ENCODE data around the gene RPL37. TPM values are rescaled to one million over a fixed set of nuclear protein-coding genes. Genes with fewer than 3 reads are reported as not detected.
"Not testable (repeated sequence)": the region's sequence is repeated elsewhere in the genome, so short reads cannot be mapped to it uniquely, and the experiment has no call there.

The RPL37 gene
- total RNA-seq, 1 donor from 2014 or later: 1,420 TPM

DNA sequence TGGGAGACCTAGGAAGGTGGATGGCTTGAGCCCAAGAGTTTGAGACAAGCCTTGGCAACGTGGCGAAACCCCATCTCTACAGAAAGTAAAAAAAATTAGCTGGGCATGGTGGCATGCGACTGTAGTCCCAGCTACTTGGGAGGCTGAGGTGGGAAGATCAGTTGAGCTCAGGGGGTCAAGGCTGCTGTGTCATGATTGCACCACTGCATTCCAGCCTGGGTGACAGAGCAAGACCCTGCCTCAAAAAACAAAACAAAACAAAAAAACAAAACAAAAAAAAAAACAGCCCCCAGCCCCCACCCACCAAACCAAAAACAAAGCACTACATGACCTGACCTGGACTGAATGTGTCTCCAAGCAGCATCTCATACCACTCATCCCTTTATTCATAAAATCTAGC lies 40.9 kb upstream of the RPL37 start:
- TF ChIP-seq, protein P1, sequence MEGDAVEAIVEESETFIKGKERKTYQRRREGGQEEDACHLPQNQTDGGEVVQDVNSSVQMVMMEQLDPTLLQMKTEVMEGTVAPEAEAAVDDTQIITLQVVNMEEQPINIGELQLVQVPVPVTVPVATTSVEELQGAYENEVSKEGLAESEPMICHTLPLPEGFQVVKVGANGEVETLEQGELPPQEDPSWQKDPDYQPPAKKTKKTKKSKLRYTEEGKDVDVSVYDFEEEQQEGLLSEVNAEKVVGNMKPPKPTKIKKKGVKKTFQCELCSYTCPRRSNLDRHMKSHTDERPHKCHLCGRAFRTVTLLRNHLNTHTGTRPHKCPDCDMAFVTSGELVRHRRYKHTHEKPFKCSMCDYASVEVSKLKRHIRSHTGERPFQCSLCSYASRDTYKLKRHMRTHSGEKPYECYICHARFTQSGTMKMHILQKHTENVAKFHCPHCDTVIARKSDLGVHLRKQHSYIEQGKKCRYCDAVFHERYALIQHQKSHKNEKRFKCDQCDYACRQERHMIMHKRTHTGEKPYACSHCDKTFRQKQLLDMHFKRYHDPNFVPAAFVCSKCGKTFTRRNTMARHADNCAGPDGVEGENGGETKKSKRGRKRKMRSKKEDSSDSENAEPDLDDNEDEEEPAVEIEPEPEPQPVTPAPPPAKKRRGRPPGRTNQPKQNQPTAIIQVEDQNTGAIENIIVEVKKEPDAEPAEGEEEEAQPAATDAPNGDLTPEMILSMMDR (IDR thresholded peaks at IDR 0.05; ENCODE audit: unreplicated experiment): no peak
- no peak overlapping the region for H3K27ac Mint-ChIP-seq
- H3K36me3 Mint-ChIP-seq: no peaks in the 10 kb centered on the region
- no peaks in the 10 kb centered on the region for H3K4me1 Mint-ChIP-seq
- no peak overlapping the region for H3K4me3 Mint-ChIP-seq
- no peaks in the 10 kb centered on the region for H3K27me3 Mint-ChIP-seq (ENCODE audit: low read depth)
- peaks cover 10% of the 10 kb centered on the region for H3K9me3 Mint-ChIP-seq
- no peak for DNase-seq (ENCODE audit: low spot score in 2 of 2, unreplicated experiment in 2 of 2)

DNA sequence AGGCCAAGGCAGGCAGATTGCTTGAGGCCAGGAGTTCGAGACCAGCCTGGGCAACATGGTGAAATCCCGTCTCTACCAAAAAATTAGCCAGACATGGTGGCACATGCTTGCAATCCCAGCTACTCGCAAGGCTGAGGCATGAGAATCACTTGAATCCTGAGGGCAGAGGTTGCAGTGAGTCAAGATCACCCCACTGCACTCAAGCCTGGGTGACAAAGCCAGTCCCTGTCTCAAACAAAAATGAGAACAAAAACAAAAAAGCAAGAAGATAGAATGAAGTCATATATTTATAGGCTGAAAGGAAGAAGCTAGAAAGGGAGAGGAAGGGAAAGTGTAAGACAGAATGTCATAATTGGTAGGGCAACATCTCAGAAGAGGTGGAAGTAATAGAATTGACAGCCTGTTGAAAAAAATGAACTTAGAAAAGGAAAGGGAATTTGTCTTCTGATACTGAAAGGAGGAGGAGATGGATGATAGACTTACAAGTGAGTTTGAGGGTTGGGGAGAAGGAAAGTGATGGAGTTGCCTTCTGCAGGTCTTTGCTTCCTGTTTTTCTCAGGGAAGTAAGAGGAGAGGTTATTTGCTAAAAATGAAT lies 38.4 kb upstream of the RPL37 start:
- no peaks in the 10 kb centered on the region for H3K27me3 Mint-ChIP-seq (ENCODE audit: low read depth)
- no peaks in the 10 kb centered on the region for H3K4me1 Mint-ChIP-seq
- DNase-seq (ENCODE audit: low spot score in 2 of 2, unreplicated experiment in 2 of 2): no peak
- H3K36me3 Mint-ChIP-seq: no peaks in the 10 kb centered on the region
- peaks cover 10% of the 10 kb centered on the region for H3K9me3 Mint-ChIP-seq
- TF ChIP-seq, protein P1 (IDR thresholded peaks at IDR 0.05; ENCODE audit: unreplicated experiment): no peak
- H3K27ac Mint-ChIP-seq: no peak overlapping the region
- H3K4me3 Mint-ChIP-seq: no peak overlapping the region

DNA sequence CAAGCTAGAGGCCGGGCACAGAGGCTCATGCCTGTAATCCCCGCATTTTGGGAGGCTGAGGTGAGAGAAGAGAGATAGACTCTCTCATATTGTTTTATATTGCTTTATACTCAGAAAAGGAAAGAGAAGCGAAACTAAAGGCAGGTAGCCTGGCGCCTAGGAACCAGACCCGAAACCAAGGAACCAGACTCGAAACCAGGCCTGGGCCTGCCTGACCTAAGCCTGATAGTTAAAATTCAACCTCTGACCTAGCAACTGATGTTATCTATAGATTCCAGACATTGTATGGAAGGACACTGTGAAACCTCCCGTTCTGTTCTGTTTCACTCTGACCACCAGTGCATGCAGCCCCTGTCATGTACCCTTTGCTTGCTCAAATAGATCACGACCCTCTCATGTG lies 37.2 kb upstream of the RPL37 start:
- H3K27me3 Mint-ChIP-seq (ENCODE audit: low read depth); H3K4me1 Mint-ChIP-seq; H3K27ac Mint-ChIP-seq; DNase-seq (ENCODE audit: low spot score in 2 of 2, unreplicated experiment in 2 of 2); H3K9me3 Mint-ChIP-seq; H3K4me3 Mint-ChIP-seq; H3K36me3 Mint-ChIP-seq: not testable (repeated sequence)

DNA sequence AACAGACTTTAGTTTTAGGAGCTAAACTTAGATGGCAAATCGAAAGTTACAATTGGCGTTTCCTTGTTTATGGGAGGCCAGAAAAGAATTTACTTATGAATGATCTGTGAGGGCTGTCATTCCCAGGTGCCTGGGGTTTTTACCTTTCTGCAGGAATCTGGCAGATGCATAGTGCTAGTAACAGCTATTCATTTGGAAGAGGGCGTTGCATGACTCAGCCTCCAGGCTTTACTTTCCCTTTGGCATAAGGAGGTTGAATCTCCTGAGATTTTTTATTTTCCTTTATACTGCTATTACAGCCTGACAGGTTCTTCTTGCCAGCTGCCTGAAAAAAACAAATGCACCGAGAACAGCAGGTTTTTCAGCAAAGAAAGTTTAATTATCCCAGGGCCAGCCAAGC lies 36.2 kb upstream of the RPL37 start:
- Mint-ChIP-seq H3K27ac (no peak overlapping the region), H3K9me3 (no peaks in the 10 kb centered on the region), H3K4me3 (no peak overlapping the region), H3K27me3 (ENCODE audit: low read depth) (no peaks in the 10 kb centered on the region), H3K4me1 (no peaks in the 10 kb centered on the region), H3K36me3 (no peaks in the 10 kb centered on the region)
- no peak for DNase-seq (ENCODE audit: low spot score in 2 of 2, unreplicated experiment in 2 of 2)
- TF ChIP-seq, protein P1 (IDR thresholded peaks at IDR 0.05; ENCODE audit: unreplicated experiment): no peak

DNA sequence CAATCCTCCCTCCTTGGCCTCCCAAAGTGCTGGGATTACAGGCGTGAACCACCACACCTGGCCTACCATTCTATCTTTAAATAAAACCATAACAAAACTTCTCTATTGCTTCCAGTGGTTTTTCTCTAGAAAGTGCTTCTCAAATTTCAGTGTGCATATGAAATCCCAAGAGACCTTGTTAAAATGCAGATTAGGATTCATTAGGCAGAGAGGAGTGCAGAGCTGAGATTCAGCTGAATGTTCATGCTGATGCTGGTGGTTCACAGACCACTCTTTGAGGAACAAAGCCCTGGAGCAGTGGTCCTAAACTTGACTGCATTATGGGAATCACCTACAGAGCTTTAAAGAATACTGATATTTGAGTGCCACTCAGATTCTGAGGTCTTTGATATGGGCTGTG lies 34.4 kb upstream of the RPL37 start:
- Mint-ChIP-seq H3K4me1 (no peaks in the 10 kb centered on the region), H3K27me3 (ENCODE audit: low read depth) (no peaks in the 10 kb centered on the region), H3K36me3 (peaks cover 6% of the 10 kb centered on the region), H3K4me3 (no peak overlapping the region), H3K9me3 (peaks cover 11% of the 10 kb centered on the region), H3K27ac (no peak overlapping the region)
- TF ChIP-seq, protein P1 (IDR thresholded peaks at IDR 0.05; ENCODE audit: unreplicated experiment): no peak
- DNase-seq (ENCODE audit: low spot score in 2 of 2, unreplicated experiment in 2 of 2): no peak

DNA sequence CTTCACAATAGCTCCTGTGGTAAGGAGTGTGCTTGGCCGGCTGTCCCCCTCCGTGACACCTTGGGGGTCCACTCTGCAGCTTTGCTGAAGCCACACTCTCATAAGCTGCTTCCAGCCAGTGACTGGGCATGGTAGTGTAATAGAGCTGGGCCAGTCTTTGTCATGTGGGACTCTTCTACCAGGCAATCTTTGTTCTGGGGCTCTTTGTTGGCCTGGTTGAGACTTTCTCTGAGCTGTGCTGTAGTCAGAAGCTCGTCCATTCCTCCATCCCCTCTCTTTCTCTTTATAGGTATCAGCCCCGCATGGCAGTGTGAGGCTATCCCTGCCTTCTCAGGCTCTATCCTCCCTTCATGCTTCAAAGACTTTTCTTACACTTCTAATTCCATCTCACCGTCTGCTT lies 31.8 kb upstream of the RPL37 start:
- Mint-ChIP-seq H3K4me3 (no peak overlapping the region), H3K27ac (no peak overlapping the region), H3K9me3 (peaks cover 14% of the 10 kb centered on the region), H3K27me3 (ENCODE audit: low read depth) (no peaks in the 10 kb centered on the region), H3K36me3 (peaks cover 6% of the 10 kb centered on the region), H3K4me1 (no peaks in the 10 kb centered on the region)
- TF ChIP-seq, protein P1 (IDR thresholded peaks at IDR 0.05; ENCODE audit: unreplicated experiment): no peak
- DNase-seq (ENCODE audit: low spot score in 2 of 2, unreplicated experiment in 2 of 2): no peak

DNA sequence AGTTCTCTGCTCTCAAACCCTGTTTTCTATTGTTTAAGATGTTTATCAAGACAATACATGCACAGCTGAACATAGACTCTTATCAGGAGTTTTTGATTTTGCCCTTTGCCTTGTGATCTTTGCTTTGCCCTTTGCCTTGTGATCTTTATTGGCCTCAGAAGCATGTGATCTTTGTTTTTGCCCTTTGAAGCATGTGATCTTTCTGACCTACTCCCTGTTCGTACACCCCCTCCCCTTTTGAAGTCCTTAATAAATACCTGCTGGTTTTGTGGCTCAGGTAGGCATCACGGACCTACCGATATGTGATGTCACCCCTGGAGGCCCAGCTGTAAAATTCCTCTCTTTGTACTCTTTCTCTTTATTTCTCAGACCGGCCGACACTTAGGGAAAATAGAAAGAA lies 30.0 kb upstream of the RPL37 start:
- not testable (repeated sequence) for H3K4me1 Mint-ChIP-seq; H3K27ac Mint-ChIP-seq; DNase-seq (ENCODE audit: low spot score in 2 of 2, unreplicated experiment in 2 of 2); H3K27me3 Mint-ChIP-seq (ENCODE audit: low read depth); H3K4me3 Mint-ChIP-seq; H3K36me3 Mint-ChIP-seq
- peaks cover 14% of the 10 kb centered on the region for H3K9me3 Mint-ChIP-seq
